ENCODE measurements around the gene RBM23. TPM values are rescaled to one million over a fixed set of nuclear protein-coding genes. Genes with fewer than 3 reads are reported as not detected.

RBM23 gene
- polyA plus RNA-seq, 1 of the 3 experiments (the other 2 are of a cell fraction): 65.5 TPM

DNA sequence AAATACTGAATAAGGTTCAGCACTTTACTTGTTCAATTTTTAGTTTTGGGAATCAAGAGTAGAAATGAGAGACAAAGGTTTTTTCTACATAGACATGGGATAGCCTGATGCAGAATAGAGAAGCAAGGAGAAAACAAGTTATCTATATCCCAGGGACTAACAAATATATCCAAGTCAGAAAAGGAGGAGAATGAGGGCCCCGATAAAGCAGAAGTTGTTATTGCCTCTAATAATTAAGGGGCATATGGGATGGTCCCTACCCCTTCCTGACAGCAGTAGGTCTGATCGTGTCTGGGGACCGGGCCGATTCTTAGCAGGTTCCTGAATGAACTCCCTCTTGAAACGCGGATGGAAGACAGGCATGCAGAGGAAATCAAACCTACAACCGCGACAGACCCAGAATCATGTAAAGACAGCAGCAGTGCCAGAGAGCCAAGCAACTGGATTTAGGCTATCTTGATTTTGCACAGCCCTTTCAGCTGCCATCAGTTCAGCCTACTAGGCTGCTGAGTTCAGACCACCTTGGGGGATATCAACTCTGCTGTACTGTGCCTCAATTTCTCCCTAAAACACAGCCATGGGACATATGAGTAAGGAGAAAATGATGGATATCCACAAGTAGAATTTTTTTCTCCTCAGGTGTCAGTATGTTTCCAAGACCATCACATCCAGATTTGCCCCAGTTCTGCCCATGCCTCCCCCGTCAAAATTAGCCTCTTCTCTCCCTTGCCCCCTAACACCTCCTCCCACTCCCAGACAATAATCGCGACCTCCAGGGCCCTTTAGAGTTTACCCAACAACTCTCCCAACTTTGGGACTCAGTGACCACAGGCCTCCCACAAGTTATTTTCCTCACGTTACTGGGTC, 9.5 kb upstream of the RBM23 start (continued):
- TF ChIP-seq, protein P1, sequence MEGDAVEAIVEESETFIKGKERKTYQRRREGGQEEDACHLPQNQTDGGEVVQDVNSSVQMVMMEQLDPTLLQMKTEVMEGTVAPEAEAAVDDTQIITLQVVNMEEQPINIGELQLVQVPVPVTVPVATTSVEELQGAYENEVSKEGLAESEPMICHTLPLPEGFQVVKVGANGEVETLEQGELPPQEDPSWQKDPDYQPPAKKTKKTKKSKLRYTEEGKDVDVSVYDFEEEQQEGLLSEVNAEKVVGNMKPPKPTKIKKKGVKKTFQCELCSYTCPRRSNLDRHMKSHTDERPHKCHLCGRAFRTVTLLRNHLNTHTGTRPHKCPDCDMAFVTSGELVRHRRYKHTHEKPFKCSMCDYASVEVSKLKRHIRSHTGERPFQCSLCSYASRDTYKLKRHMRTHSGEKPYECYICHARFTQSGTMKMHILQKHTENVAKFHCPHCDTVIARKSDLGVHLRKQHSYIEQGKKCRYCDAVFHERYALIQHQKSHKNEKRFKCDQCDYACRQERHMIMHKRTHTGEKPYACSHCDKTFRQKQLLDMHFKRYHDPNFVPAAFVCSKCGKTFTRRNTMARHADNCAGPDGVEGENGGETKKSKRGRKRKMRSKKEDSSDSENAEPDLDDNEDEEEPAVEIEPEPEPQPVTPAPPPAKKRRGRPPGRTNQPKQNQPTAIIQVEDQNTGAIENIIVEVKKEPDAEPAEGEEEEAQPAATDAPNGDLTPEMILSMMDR (IDR thresholded peaks at IDR 0.05): no peak
- TF ChIP-seq RXRA (IDR thresholded peaks at IDR 0.05; ENCODE audit: borderline replicate concordance, low read depth) (no peak), SIN3A (IDR thresholded peaks at IDR 0.05; ENCODE audit: borderline replicate concordance, low read depth, low read length) (no peak), ELF1 (IDR thresholded peaks at IDR 0.05) (no peak), GATA2 (CRISPR knock-in tag; IDR thresholded peaks at IDR 0.05) (no peak), NFIC (IDR thresholded peaks at IDR 0.05; ENCODE audit: borderline replicate concordance) (no peak), NRF1 (IDR thresholded peaks at IDR 0.05; ENCODE audit: low read depth, low read length) (no peak)

DNA sequence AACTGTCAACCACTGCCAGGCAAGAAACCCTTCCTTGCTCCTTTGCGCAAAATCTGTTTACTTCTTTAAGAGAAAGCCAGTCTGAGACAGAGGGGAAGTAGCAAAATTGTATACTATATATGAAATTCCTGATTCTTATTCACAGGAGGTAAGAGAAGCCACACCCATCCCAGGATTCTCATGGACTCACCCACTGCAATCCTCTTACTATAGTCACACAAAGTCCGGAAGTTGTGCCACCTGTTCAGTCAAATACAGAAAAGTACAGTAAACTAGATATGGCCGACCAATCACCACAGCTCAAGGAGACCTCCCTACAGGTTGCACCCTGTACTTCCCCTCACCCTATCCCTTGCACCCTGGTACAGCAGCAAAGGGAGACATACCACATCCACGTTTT, 7.4 kb upstream of the RBM23 start:
- 94% methylated on average over 4 of the region's 4 CpGs for WGBS (ENCODE audit: low lambda C conversion rate)
- Histone ChIP-seq H3K9me2 (no peaks in the 10 kb centered on the region), H3K79me2 (ENCODE audit: insufficient read depth) (peaks cover 28% of the 10 kb centered on the region), H3K27ac (ENCODE audit: low read depth in 2 of 2, low read length in 1 of 2) (no peak overlapping the region), H3K36me3 (replicated peaks in 1 of 2; ENCODE audit: control insufficient read depth in 1 of 2, insufficient read depth in 2 of 2, low read length in 1 of 2) (peaks cover 34 to 40% of the 10 kb centered on the region in 2 experiments), H3K4me2 (no peak overlapping the region), H3K9ac (no peak overlapping the region), H3K9me3 (no peaks in the 10 kb centered on the region), H4K20me1 (ENCODE audit: insufficient read depth) (no peaks in the 10 kb centered on the region), H3K4me1 (ENCODE audit: control insufficient read depth in 1 of 2, insufficient read depth in 2 of 2, low read depth in 1 of 2, low read length in 1 of 2) (peaks cover 9 to 12% of the 10 kb centered on the region in 2 experiments; a peak in 2 of 4 replicates), H3K4me3 (ENCODE audit: low read depth in 2 of 2, low read length in 1 of 2) (no peak overlapping the region), H3F3A (replicated peaks; ENCODE audit: insufficient read depth) (peaks cover 21% of the 10 kb centered on the region), H3K27me3 (ENCODE audit: insufficient read depth) (no peaks in the 10 kb centered on the region), H2AFZ (ENCODE audit: low read depth) (no peak overlapping the region)
- ChIA-PET POLR2A (no interaction called here), CTCF (interaction anchor here (2.0 kb wide), 1 partner anchor 142 kb away, joined by 8 read pairs; no protein-coding TSS in a partner anchor)
- no peak for DNase-seq
- TF ChIP-seq TCF12 (IDR thresholded peaks at IDR 0.05) (no peak), SIN3A (IDR thresholded peaks at IDR 0.05; ENCODE audit: borderline replicate concordance, low read depth, low read length) (no peak)
- TF ChIP-seq, protein P2, sequence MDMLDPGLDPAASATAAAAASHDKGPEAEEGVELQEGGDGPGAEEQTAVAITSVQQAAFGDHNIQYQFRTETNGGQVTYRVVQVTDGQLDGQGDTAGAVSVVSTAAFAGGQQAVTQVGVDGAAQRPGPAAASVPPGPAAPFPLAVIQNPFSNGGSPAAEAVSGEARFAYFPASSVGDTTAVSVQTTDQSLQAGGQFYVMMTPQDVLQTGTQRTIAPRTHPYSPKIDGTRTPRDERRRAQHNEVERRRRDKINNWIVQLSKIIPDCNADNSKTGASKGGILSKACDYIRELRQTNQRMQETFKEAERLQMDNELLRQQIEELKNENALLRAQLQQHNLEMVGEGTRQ (IDR thresholded peaks at IDR 0.05; ENCODE audit: borderline replicate concordance, low read depth, low read length): no peak

DNA sequence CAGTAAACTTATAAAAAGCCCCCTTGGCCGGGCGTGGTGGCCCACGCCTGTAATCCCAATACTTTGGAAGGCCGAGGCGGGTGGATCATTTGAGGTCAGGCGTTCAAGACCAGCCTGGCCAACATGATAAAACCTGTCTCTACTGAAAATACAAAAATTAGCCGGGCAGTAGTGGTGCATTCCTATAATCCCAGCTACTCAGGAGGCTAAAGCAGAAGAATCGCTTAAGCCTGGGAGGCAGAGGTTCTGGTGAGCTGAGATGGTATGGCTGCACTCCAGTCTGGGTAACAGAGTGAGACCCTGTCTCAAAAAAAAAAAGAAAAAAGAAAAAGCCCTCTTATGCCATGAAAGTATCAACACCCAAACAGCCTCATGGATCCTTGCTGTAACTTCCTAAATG, 6.6 kb upstream of the RBM23 start:
- no peaks in the 10 kb centered on the region for H3K27me3 ChIP-seq (ENCODE audit: insufficient read depth)
- H3K27ac ChIP-seq (ENCODE audit: low read depth in 2 of 2, low read length in 1 of 2): no peak overlapping the region
- H3K4me2 ChIP-seq: no peak overlapping the region
- ChIA-PET CTCF (no interaction called here), POLR2A (no interaction called here)
- 93% methylated on average over 8 of the region's 8 CpGs for WGBS (ENCODE audit: low lambda C conversion rate)
- H3K9me3 ChIP-seq: no peaks in the 10 kb centered on the region
- peaks cover 42 to 47% of the 10 kb centered on the region in 2 experiments for H3K36me3 ChIP-seq (replicated peaks in 1 of 2; ENCODE audit: control insufficient read depth in 1 of 2, insufficient read depth in 2 of 2, low read length in 1 of 2)
- no peak overlapping the region for H3K9ac ChIP-seq
- no peak overlapping the region for H2AFZ ChIP-seq (ENCODE audit: low read depth)
- H3K4me1 ChIP-seq (ENCODE audit: control insufficient read depth in 1 of 2, insufficient read depth in 2 of 2, low read depth in 1 of 2, low read length in 1 of 2): peaks cover 9 to 12% of the 10 kb centered on the region in 2 experiments; a peak in 2 of 4 replicates
- peaks cover 28% of the 10 kb centered on the region for H3K79me2 ChIP-seq (ENCODE audit: insufficient read depth)
- no peak overlapping the region for H3K4me3 ChIP-seq (ENCODE audit: low read depth in 2 of 2, low read length in 1 of 2)
- no peak for DNase-seq
- H3F3A ChIP-seq (replicated peaks; ENCODE audit: insufficient read depth): peaks cover 20% of the 10 kb centered on the region
- TF ChIP-seq RCOR1 (IDR thresholded peaks at IDR 0.05; ENCODE audit: low read length): no peak
- no peak for TF ChIP-seq FOXJ3 (CRISPR knock-in tag; IDR thresholded peaks at IDR 0.05)
- TF ChIP-seq, protein P3, sequence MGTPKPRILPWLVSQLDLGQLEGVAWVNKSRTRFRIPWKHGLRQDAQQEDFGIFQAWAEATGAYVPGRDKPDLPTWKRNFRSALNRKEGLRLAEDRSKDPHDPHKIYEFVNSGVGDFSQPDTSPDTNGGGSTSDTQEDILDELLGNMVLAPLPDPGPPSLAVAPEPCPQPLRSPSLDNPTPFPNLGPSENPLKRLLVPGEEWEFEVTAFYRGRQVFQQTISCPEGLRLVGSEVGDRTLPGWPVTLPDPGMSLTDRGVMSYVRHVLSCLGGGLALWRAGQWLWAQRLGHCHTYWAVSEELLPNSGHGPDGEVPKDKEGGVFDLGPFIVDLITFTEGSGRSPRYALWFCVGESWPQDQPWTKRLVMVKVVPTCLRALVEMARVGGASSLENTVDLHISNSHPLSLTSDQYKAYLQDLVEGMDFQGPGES (IDR thresholded peaks at IDR 0.05; ENCODE audit: low read depth, low read length): no peak
- no peak for TF ChIP-seq POLR2AphosphoS5 (IDR thresholded peaks at IDR 0.05; ENCODE audit: low read depth, low read length)
- no peak for TF ChIP-seq SIN3A (IDR thresholded peaks at IDR 0.05; ENCODE audit: borderline replicate concordance, low read depth, low read length)
- TF ChIP-seq RAD21 (IDR thresholded peaks at IDR 0.05; ENCODE audit: low read length): no peak
- TF ChIP-seq, protein P4, sequence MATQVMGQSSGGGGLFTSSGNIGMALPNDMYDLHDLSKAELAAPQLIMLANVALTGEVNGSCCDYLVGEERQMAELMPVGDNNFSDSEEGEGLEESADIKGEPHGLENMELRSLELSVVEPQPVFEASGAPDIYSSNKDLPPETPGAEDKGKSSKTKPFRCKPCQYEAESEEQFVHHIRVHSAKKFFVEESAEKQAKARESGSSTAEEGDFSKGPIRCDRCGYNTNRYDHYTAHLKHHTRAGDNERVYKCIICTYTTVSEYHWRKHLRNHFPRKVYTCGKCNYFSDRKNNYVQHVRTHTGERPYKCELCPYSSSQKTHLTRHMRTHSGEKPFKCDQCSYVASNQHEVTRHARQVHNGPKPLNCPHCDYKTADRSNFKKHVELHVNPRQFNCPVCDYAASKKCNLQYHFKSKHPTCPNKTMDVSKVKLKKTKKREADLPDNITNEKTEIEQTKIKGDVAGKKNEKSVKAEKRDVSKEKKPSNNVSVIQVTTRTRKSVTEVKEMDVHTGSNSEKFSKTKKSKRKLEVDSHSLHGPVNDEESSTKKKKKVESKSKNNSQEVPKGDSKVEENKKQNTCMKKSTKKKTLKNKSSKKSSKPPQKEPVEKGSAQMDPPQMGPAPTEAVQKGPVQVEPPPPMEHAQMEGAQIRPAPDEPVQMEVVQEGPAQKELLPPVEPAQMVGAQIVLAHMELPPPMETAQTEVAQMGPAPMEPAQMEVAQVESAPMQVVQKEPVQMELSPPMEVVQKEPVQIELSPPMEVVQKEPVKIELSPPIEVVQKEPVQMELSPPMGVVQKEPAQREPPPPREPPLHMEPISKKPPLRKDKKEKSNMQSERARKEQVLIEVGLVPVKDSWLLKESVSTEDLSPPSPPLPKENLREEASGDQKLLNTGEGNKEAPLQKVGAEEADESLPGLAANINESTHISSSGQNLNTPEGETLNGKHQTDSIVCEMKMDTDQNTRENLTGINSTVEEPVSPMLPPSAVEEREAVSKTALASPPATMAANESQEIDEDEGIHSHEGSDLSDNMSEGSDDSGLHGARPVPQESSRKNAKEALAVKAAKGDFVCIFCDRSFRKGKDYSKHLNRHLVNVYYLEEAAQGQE (IDR thresholded peaks at IDR 0.05; ENCODE audit: low read depth, low read length): no peak
- TF ChIP-seq FOXM1 (IDR thresholded peaks at IDR 0.05; ENCODE audit: low read depth): no peak
- TF ChIP-seq ELF1 (IDR thresholded peaks at IDR 0.05): no peak
- TF ChIP-seq SMC3 (IDR thresholded peaks at IDR 0.05; ENCODE audit: low read depth, low read length): no peak
- H3K9me2 ChIP-seq: no peaks in the 10 kb centered on the region
- no peaks in the 10 kb centered on the region for H4K20me1 ChIP-seq (ENCODE audit: insufficient read depth)
